Measurements from ENCODE around the gene TASOR.

GRCh38 chr3:56673781-56674457 lies 9.1 kb downstream of the TASOR start:
- TF ChIP-seq CTCF (IDR thresholded peaks at IDR 0.05; ENCODE audit: low read depth, low read length, missing input control), result no peak
- no peak for TF ChIP-seq GABPA (IDR thresholded peaks at IDR 0.05 in 1 of 2, conservative IDR thresholded peaks at IDR 0.05 in 1 of 2)
- no peak for TF ChIP-seq ATF3 (IDR thresholded peaks at IDR 0.05)
- no peak for TF ChIP-seq YY1 (IDR thresholded peaks at IDR 0.05)
- no peak for TF ChIP-seq EGR1 (IDR thresholded peaks at IDR 0.05; ENCODE audit: low read depth in 2 of 2)
- no peak for TF ChIP-seq RAD21 (IDR thresholded peaks at IDR 0.05)
- TF ChIP-seq TAF1 (conservative IDR thresholded peaks at IDR 0.05), result no peak
- TF ChIP-seq MAX (IDR thresholded peaks at IDR 0.05), result no peak
- no peak for TF ChIP-seq JUND (IDR thresholded peaks at IDR 0.05)
- TF ChIP-seq SP1 (IDR thresholded peaks at IDR 0.05), result no peak
- TF ChIP-seq REST (IDR thresholded peaks at IDR 0.05), result no peak
- TF ChIP-seq FOXA1 (IDR thresholded peaks at IDR 0.05), result no peak
